ENCODE data around the gene DLGAP1. TPM values are rescaled to one million over a fixed set of nuclear protein-coding genes. Genes with fewer than 3 reads are reported as not detected.
"Not testable (repeated sequence)": the region's sequence is repeated elsewhere in the genome, so short reads cannot be mapped to it uniquely, and the experiment has no call there.

The DLGAP1 gene
- polyA plus RNA-seq (4.0 and 4.5 TPM in 2 replicates), polyA minus RNA-seq (27.0 and 31.5 TPM in 2 replicates)

GRCh38 chr18:4455113-4455811, at the start of gene DLGAP1:
DLGAP1 (minus strand) TSS chr18:4455307.
- Histone ChIP-seq H3K9ac (ENCODE audit: low read length) (peak within 1 kb of the TSS; percentile 73), H4K20me1 (ENCODE audit: insufficient read depth) (no peaks in the 10 kb centered on the region), H2AFZ (ENCODE audit: low read depth, low read length) (peak within 1 kb of the TSS; percentile 40), H3K4me2 (ENCODE audit: low read length) (peak within 1 kb of the TSS; percentile 75), H3K36me3 (ENCODE audit: insufficient read depth, low read length) (no peaks in the 10 kb centered on the region), H3F3A (ENCODE audit: insufficient read depth, low read length, poor library complexity, severe bottlenecking) (peaks cover 9% of the 10 kb centered on the region), H3K4me3 (ENCODE audit: low read length) (peak within 1 kb of the TSS; percentile 76), H3K9me2 (ENCODE audit: insufficient read depth, low read length) (no peaks in the 10 kb centered on the region), H3K9me3 (ENCODE audit: low read length) (no peaks in the 10 kb centered on the region), H3K27me3 (ENCODE audit: insufficient read depth, low read depth, low read length) (peaks cover 7% of the 10 kb centered on the region), H3K79me2 (replicated peaks; ENCODE audit: insufficient read depth, low read length) (peaks cover 13% of the 10 kb centered on the region), H3K27ac (ENCODE audit: low read length) (peak within 1 kb of the TSS; percentile 29)
- TF ChIP-seq TAF1 (IDR thresholded peaks at IDR 0.05; ENCODE audit: low read depth): no peak
- TF ChIP-seq, protein P1, sequence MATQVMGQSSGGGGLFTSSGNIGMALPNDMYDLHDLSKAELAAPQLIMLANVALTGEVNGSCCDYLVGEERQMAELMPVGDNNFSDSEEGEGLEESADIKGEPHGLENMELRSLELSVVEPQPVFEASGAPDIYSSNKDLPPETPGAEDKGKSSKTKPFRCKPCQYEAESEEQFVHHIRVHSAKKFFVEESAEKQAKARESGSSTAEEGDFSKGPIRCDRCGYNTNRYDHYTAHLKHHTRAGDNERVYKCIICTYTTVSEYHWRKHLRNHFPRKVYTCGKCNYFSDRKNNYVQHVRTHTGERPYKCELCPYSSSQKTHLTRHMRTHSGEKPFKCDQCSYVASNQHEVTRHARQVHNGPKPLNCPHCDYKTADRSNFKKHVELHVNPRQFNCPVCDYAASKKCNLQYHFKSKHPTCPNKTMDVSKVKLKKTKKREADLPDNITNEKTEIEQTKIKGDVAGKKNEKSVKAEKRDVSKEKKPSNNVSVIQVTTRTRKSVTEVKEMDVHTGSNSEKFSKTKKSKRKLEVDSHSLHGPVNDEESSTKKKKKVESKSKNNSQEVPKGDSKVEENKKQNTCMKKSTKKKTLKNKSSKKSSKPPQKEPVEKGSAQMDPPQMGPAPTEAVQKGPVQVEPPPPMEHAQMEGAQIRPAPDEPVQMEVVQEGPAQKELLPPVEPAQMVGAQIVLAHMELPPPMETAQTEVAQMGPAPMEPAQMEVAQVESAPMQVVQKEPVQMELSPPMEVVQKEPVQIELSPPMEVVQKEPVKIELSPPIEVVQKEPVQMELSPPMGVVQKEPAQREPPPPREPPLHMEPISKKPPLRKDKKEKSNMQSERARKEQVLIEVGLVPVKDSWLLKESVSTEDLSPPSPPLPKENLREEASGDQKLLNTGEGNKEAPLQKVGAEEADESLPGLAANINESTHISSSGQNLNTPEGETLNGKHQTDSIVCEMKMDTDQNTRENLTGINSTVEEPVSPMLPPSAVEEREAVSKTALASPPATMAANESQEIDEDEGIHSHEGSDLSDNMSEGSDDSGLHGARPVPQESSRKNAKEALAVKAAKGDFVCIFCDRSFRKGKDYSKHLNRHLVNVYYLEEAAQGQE (IDR thresholded peaks at IDR 0.05; ENCODE audit: borderline replicate concordance): no peak
- TF ChIP-seq EZH2 (IDR thresholded peaks at IDR 0.05; ENCODE audit: borderline replicate concordance, insufficient read depth, low read length, poor library complexity, severe bottlenecking): no peak
- peak; percentile 46 for TF ChIP-seq POLR2AphosphoS5 (IDR thresholded peaks at IDR 0.05)
- peak; percentile 27 for TF ChIP-seq SMC3 (conservative IDR thresholded peaks at IDR 0.05; ENCODE audit: poor library complexity)
- TF ChIP-seq CTCF (IDR thresholded peaks at IDR 0.05; ENCODE audit: poor library complexity, severe bottlenecking): no peak
- peak; percentile 63 for TF ChIP-seq MXI1 (conservative IDR thresholded peaks at IDR 0.05; ENCODE audit: poor library complexity, severe bottlenecking)

DNA sequence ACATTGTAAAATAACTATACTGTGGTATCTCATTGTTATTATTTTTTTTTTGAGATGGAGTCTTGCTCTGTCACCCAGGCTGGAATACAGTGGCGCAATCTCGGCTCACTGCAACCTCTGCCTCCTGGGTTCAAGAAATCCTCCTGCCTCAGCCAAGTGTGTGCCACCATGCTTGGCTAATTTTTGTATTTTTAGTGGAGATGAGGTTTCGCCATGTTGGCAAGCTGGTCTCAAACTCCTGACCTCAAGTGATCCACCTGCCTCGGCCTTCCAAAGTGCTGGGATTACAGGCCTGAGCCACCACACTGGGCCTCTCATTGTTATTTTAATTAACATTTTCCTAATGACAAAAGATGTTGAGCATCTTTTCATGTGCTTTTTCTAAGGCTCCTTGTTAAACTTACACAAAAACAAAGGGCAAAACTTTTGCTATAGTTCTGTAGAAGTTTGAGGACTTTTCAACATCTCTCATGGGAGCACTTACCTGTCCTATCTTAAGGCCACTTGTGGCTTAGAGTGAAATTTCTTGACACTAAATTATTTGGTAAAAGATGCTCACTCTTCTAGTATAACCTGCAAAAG, 39.7 kb upstream of the DLGAP1 start:
- H2AFZ ChIP-seq (ENCODE audit: low read depth, low read length); H3K9me3 ChIP-seq (ENCODE audit: low read length); H3K79me2 ChIP-seq (replicated peaks; ENCODE audit: insufficient read depth, low read length); H3K36me3 ChIP-seq (ENCODE audit: insufficient read depth, low read length); H3K9ac ChIP-seq (ENCODE audit: low read length); H3F3A ChIP-seq (ENCODE audit: insufficient read depth, low read length, poor library complexity, severe bottlenecking); H3K4me2 ChIP-seq (ENCODE audit: low read length); H3K9me2 ChIP-seq (ENCODE audit: insufficient read depth, low read length); H3K4me3 ChIP-seq (ENCODE audit: low read length); H4K20me1 ChIP-seq (ENCODE audit: insufficient read depth); H3K27me3 ChIP-seq (ENCODE audit: insufficient read depth, low read depth, low read length); H3K27ac ChIP-seq (ENCODE audit: low read length): not testable (repeated sequence)

DNA sequence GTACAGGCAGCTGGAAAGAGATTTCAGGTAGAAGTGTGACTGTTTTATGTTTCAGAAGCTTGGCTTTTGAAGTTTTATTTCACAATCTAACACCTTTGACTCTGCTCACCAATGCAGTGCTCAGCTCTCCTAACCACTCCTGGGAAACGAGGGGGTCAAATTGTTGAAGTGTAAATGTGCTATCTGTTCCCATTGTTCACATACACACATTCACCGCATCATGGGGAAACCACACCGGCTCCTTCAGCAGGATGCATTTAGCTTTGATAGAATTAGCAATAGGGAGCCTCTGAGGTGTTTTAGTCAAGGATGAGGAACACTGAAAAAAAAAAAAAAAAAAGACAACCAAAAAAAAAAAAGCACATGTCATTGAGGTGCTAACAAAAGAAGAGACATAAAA, 13.4 kb upstream of the DLGAP1 start:
- Histone ChIP-seq H2AFZ (ENCODE audit: low read depth, low read length) (no peak overlapping the region), H3F3A (ENCODE audit: insufficient read depth, low read length, poor library complexity, severe bottlenecking) (no peaks in the 10 kb centered on the region), H3K9me3 (ENCODE audit: low read length) (no peaks in the 10 kb centered on the region), H3K9ac (ENCODE audit: low read length) (no peak overlapping the region), H3K9me2 (ENCODE audit: insufficient read depth, low read length) (no peaks in the 10 kb centered on the region), H3K79me2 (replicated peaks; ENCODE audit: insufficient read depth, low read length) (no peaks in the 10 kb centered on the region), H3K36me3 (ENCODE audit: insufficient read depth, low read length) (no peaks in the 10 kb centered on the region), H4K20me1 (ENCODE audit: insufficient read depth) (no peaks in the 10 kb centered on the region), H3K4me2 (ENCODE audit: low read length) (no peak overlapping the region), H3K4me3 (ENCODE audit: low read length) (no peak overlapping the region), H3K27me3 (ENCODE audit: insufficient read depth, low read depth, low read length) (no peaks in the 10 kb centered on the region), H3K27ac (ENCODE audit: low read length) (no peak overlapping the region)
- no peak for TF ChIP-seq RAD21 (conservative IDR thresholded peaks at IDR 0.05)
- TF ChIP-seq SMC3 (conservative IDR thresholded peaks at IDR 0.05; ENCODE audit: poor library complexity): no peak
- no peak for TF ChIP-seq POLR2AphosphoS5 (IDR thresholded peaks at IDR 0.05)
- TF ChIP-seq MXI1 (conservative IDR thresholded peaks at IDR 0.05; ENCODE audit: poor library complexity, severe bottlenecking): no peak
- TF ChIP-seq, protein P1 (IDR thresholded peaks at IDR 0.05; ENCODE audit: borderline replicate concordance): no peak
- TF ChIP-seq CTCF (IDR thresholded peaks at IDR 0.05; ENCODE audit: poor library complexity, severe bottlenecking): no peak
- TF ChIP-seq TAF1 (IDR thresholded peaks at IDR 0.05; ENCODE audit: low read depth): no peak
- TF ChIP-seq EP300 (conservative IDR thresholded peaks at IDR 0.05; ENCODE audit: poor library complexity, severe bottlenecking): no peak

All from neural cell (in vitro differentiated cells).